Measurements from ENCODE around the gene CCDC141.

The CCDC141 gene

GRCh38 chr2:179081954-179082353 is 32.0 kb upstream of the CCDC141 start:
- no peak overlapping the region for H3K4me3 ChIP-seq (replicated peaks; ENCODE audit: low read depth, low read length)
- TF ChIP-seq, protein P1, sequence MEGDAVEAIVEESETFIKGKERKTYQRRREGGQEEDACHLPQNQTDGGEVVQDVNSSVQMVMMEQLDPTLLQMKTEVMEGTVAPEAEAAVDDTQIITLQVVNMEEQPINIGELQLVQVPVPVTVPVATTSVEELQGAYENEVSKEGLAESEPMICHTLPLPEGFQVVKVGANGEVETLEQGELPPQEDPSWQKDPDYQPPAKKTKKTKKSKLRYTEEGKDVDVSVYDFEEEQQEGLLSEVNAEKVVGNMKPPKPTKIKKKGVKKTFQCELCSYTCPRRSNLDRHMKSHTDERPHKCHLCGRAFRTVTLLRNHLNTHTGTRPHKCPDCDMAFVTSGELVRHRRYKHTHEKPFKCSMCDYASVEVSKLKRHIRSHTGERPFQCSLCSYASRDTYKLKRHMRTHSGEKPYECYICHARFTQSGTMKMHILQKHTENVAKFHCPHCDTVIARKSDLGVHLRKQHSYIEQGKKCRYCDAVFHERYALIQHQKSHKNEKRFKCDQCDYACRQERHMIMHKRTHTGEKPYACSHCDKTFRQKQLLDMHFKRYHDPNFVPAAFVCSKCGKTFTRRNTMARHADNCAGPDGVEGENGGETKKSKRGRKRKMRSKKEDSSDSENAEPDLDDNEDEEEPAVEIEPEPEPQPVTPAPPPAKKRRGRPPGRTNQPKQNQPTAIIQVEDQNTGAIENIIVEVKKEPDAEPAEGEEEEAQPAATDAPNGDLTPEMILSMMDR (IDR thresholded peaks at IDR 0.05; ENCODE audit: low read depth, low read length, missing control alignments), result no peak
- DNase-seq (ENCODE audit: extremely low read depth, low read depth), result no peak

DNA sequence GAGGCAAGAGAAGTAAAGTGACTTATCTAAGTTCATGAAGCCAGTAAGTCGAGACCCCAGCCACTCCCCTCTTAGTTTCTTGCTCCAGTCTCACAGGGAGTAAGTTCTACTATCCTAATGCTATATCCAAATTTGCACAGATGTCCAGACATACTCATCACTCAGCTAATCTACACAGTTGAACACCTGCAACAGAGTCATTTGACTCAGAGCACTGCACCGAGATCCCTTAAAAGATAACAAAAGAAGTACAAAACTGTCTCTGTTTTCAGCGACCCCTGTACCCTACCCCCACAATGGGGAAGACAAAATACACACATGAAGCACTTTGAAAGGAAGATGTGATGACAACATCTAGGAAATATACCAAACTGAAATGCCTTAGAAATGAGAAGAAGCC is 22.6 kb upstream of the CCDC141 start:
- TF ChIP-seq, protein P1 (IDR thresholded peaks at IDR 0.05; ENCODE audit: low read depth, low read length, missing control alignments), result no peak
- DNase-seq (ENCODE audit: extremely low read depth, low read depth), result no peak
- no peak overlapping the region for H3K4me3 ChIP-seq (replicated peaks; ENCODE audit: low read depth, low read length)

DNA sequence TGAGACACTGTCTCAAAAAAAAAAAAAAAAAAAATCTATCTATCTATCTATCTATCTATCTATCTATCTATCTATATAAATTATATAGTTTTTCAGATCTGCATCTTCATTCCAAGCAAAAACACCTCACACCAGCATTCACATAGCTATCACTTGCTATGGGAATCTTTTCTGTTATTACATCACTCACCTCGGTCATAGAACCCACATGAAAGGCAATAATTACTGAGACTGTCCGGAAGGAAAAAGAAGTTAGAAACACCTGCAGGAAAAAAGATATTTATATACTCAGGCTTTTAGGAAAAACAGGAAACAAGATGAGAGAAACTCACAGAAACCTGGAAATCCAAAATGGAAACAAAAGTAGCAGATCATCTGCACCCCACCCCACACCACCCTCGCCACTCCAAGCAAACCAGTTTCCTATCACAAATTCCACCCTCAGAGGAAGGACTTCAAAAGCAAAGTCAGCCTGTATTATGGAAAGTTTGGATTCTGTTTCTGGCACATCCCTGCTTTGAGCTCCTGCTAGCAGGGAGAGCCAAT is 21.9 kb upstream of the CCDC141 start:
- no peak overlapping the region for H3K4me3 ChIP-seq (replicated peaks; ENCODE audit: low read depth, low read length)
- TF ChIP-seq, protein P1 (IDR thresholded peaks at IDR 0.05; ENCODE audit: low read depth, low read length, missing control alignments), result no peak
- DNase-seq (ENCODE audit: extremely low read depth, low read depth), result no peak

DNA sequence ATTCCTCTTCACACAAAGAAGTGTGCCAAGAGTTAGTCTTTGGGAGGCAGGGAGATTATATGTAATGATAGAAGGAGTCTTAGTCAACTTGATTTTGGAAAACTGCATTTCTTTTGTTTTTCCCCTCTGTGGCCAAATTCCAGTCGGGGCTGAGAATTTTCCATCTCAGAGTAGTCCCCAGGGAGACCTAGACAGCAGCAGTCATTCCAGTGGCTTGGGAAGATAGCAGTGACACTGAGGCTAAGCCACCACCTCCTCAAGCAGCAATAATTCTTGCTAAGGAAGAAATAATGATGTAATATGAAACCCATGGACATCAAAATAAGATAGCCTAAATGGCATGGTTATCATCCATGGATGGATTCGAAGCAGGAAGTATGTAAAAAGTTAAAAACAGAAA is 21.0 kb upstream of the CCDC141 start:
- no peak overlapping the region for H3K4me3 ChIP-seq (replicated peaks; ENCODE audit: low read depth, low read length)
- no peak for DNase-seq (ENCODE audit: extremely low read depth, low read depth)
- TF ChIP-seq, protein P1 (IDR thresholded peaks at IDR 0.05; ENCODE audit: low read depth, low read length, missing control alignments), result no peak

DNA sequence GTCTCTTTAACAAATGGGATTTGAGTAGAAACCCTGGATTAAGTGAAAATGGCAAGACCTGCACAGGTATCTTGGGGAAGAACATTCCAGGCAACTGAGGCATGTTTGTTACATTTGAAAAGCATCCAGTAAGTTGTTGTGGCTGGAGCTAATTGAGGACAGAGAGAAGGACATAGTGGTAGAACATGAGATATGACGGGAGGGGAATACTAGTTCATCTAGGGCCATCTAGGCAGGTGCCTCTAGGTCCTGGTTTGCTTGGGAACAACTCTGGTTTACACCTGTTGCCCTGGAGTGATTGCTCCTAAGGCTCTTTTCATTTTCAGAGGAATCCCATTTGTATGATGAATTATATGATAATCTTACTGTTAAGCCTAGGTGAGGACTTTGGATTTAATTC is 19.7 kb upstream of the CCDC141 start:
- TF ChIP-seq, protein P1 (IDR thresholded peaks at IDR 0.05; ENCODE audit: low read depth, low read length, missing control alignments), result no peak
- no peak for DNase-seq (ENCODE audit: extremely low read depth, low read depth)
- no peak overlapping the region for H3K4me3 ChIP-seq (replicated peaks; ENCODE audit: low read depth, low read length)

DNA sequence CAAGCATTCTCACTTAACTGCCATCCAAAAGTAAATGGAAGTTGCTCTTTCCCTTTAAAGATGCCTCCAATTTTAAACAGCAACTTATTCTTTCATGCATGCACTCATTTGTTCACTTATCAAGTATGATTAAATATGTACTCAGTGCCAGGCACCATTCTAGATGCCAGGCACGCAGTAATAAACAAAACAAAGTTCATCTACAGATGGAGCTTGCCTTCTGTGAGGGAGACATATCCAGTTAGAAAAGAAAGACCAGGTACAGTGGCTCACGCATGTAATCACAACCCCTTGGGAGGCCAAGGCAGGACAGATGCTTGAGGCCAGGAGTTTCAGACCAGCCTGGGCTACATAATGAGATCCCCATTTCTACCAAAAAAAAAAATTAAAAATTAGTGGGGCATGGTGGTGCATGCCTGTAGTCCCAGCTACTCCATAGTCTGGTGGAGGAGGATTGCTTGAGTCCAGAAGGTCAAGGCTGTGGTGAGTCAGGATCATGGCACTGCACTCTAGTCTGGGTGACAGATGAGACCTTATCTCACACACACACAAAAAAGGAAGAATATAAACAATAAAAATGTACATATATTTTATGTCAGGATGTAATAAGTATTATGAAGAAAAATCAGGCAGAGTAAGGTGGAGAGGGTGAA is 19.2 kb upstream of the CCDC141 start:
- no peak overlapping the region for H3K4me3 ChIP-seq (replicated peaks; ENCODE audit: low read depth, low read length)
- TF ChIP-seq, protein P1 (IDR thresholded peaks at IDR 0.05; ENCODE audit: low read depth, low read length, missing control alignments), result no peak
- DNase-seq (ENCODE audit: extremely low read depth, low read depth), result no peak

All from HFF-Myc (cell line).